SK-N-SH treated with all-trans-retinoic acid at 6 μM for 48 hours (cell line): ENCODE data around the gene NCKAP5.

ENCODE experiments used
- ATAC-seq: fragments of 200-7000 bp; cut with Tn5 transposase; 3 replicates; pipeline ENCODE4 v1.9.1; 2020; ENCODE audit warnings: mild to moderate bottlenecking, moderate library complexity
- ARNTL ChIP-seq: fragments of 450-650 bp; formaldehyde crosslinking; IDR thresholded peaks from 2 replicates; pipeline ENCODE4 v1.5.0; 2020; ENCODE audit warnings: low read depth, mild to moderate bottlenecking, moderate library complexity, borderline replicate concordance
- CREB5 ChIP-seq: fragments of 250-450 bp; sonication (Bioruptor Pico); IDR thresholded peaks from 2 replicates; pipeline ENCODE4 v1.5.1; 2020; ENCODE audit warnings: low read depth, mild to moderate bottlenecking, moderate library complexity
- CSDC2 ChIP-seq: fragments of 250-450 bp; sonication (Bioruptor Pico); IDR thresholded peaks from 2 replicates; pipeline ENCODE4 v1.5.0; 2020; ENCODE audit warnings: mild to moderate bottlenecking, moderate library complexity
- CSRNP3 ChIP-seq: fragments of 250-450 bp; sonication (Bioruptor Pico); IDR thresholded peaks from 2 replicates; pipeline ENCODE4 v1.5.1; 2021; ENCODE audit warnings: mild to moderate bottlenecking, moderate library complexity
- ESRRG ChIP-seq: fragments of 250-450 bp; sonication (Bioruptor Pico); IDR thresholded peaks from 2 replicates; pipeline ENCODE4 v1.6.1; 2021; ENCODE audit warnings: mild to moderate bottlenecking
- GLIS3 ChIP-seq: fragments of 250-450 bp; sonication (Bioruptor Pico); IDR thresholded peaks from 2 replicates; pipeline ENCODE4 v1.5.0; 2020; ENCODE audit warnings: mild to moderate bottlenecking, moderate library complexity
- ISL1 ChIP-seq: fragments of 250-450 bp; sonication (Bioruptor Pico); IDR thresholded peaks from 2 replicates; pipeline ENCODE4 v2.1.2; 2022; ENCODE audit warnings: mild to moderate bottlenecking, moderate library complexity
- OSR1 ChIP-seq: fragments of 250-450 bp; sonication (Bioruptor Pico); IDR thresholded peaks from 2 replicates; pipeline ENCODE4 v1.8.0; 2022; ENCODE audit warnings: moderate library complexity, mild to moderate bottlenecking, inconsistent platforms
- PATZ1 ChIP-seq: fragments of 250-450 bp; sonication (Bioruptor Pico); IDR thresholded peaks from 2 replicates; pipeline ENCODE4 v1.8.0; 2020; ENCODE audit warnings: mild to moderate bottlenecking, moderate library complexity, borderline replicate concordance
- POU6F1 ChIP-seq: fragments of 250-450 bp; sonication (Bioruptor Pico); IDR thresholded peaks from 2 replicates; pipeline ENCODE4 v1.8.0; 2021; ENCODE audit warnings: low read depth, mild to moderate bottlenecking, moderate library complexity, borderline replicate concordance
- PPARA ChIP-seq: fragments of 250-450 bp; sonication (Bioruptor Pico); IDR thresholded peaks from 2 replicates; pipeline ENCODE4 v1.5.0; 2020; ENCODE audit warnings: mild to moderate bottlenecking, borderline replicate concordance
- RARB ChIP-seq: fragments of 250-450 bp; sonication (Bioruptor Pico); IDR thresholded peaks from 2 replicates; pipeline ENCODE4 v1.8.0; 2021; ENCODE audit warnings: mild to moderate bottlenecking, moderate library complexity
- SNAI2 ChIP-seq: fragments of 250-450 bp; sonication (Bioruptor Pico); IDR thresholded peaks from 2 replicates; pipeline ENCODE4 v1.5.0; 2020; ENCODE audit warnings: mild to moderate bottlenecking, moderate library complexity
- TCF4 ChIP-seq: fragments of 250-450 bp; sonication (Bioruptor Pico); IDR thresholded peaks from 2 replicates; pipeline ENCODE4 v1.8.0; 2021; ENCODE audit warnings: mild to moderate bottlenecking, moderate library complexity, borderline replicate concordance
- TOX ChIP-seq: fragments of 250-450 bp; sonication (Bioruptor Pico); IDR thresholded peaks from 2 replicates; pipeline ENCODE4 v1.8.0; 2021; ENCODE audit warnings: mild to moderate bottlenecking, moderate library complexity, borderline replicate concordance
- TSHZ2 ChIP-seq: fragments of 250-450 bp; sonication (Bioruptor Pico); IDR thresholded peaks from 2 replicates; pipeline ENCODE4 v1.5.0; 2020; ENCODE audit warnings: mild to moderate bottlenecking, moderate library complexity
- ZC3H10 ChIP-seq: fragments of 250-450 bp; sonication (Bioruptor Pico); IDR thresholded peaks from 2 replicates; pipeline ENCODE4 v1.5.1; 2021; ENCODE audit warnings: mild to moderate bottlenecking, moderate library complexity
- ZFP3 ChIP-seq: fragments of 250-450 bp; sonication (Bioruptor Pico); IDR thresholded peaks from 2 replicates; pipeline ENCODE4 v1.5.0; 2020; ENCODE audit warnings: mild to moderate bottlenecking, moderate library complexity
- ZFP30 ChIP-seq: fragments of 450-650 bp; formaldehyde crosslinking; IDR thresholded peaks from 2 replicates; pipeline ENCODE4 v1.5.0; 2022; ENCODE audit warnings: mild to moderate bottlenecking, moderate library complexity
- ZNF565 ChIP-seq: fragments of 450-650 bp; formaldehyde crosslinking; conservative IDR thresholded peaks from 2 replicates; pipeline ENCODE4 v1.5.0; 2020; ENCODE audit warnings: low read depth, mild to moderate bottlenecking, moderate library complexity
- ZNF70 ChIP-seq: fragments of 450-650 bp; formaldehyde crosslinking; IDR thresholded peaks from 2 replicates; pipeline ENCODE4 v1.5.0; 2020; ENCODE audit warnings: mild to moderate bottlenecking, moderate library complexity
- ZNF8 ChIP-seq: fragments of 450-650 bp; formaldehyde crosslinking; IDR thresholded peaks from 2 replicates; pipeline ENCODE4 v1.5.0; 2020; ENCODE audit warnings: mild to moderate bottlenecking, moderate library complexity

NCKAP5 gene

GRCh38 chr2:133264989-133265401 is 303.3 kb downstream of the NCKAP5 start (continued):
- TF ChIP-seq ESRRG (CRISPR knock-in tag), result no peak
- TF ChIP-seq CSDC2 (CRISPR knock-in tag), result no peak
- TF ChIP-seq ZC3H10, result no peak
- TF ChIP-seq ZFP3 (CRISPR knock-in tag), result no peak
- TF ChIP-seq ZNF70 (CRISPR knock-in tag), result no peak
- no peak for TF ChIP-seq OSR1 (CRISPR knock-in tag)
- TF ChIP-seq TOX (CRISPR knock-in tag), result no peak
- TF ChIP-seq ISL1 (CRISPR knock-in tag), result no peak
- no peak for TF ChIP-seq ZNF565

GRCh38 chr2:133262893-133263292 is 305.4 kb downstream of the NCKAP5 start:
- ATAC-seq, result no peak
- TF ChIP-seq RARB (CRISPR knock-in tag) (no peak), ZNF70 (CRISPR knock-in tag) (no peak), POU6F1 (CRISPR knock-in tag) (no peak), ZNF8 (CRISPR knock-in tag) (no peak), TOX (CRISPR knock-in tag) (no peak), TCF4 (CRISPR knock-in tag) (no peak), ZFP3 (CRISPR knock-in tag) (no peak), PATZ1 (CRISPR knock-in tag) (no peak), GLIS3 (CRISPR knock-in tag) (no peak), ZFP30 (CRISPR knock-in tag) (no peak), OSR1 (CRISPR knock-in tag) (no peak), CREB5 (CRISPR knock-in tag) (no peak), SNAI2 (no peak), ISL1 (CRISPR knock-in tag) (no peak), ARNTL (no peak)

- no peak for ATAC-seq
- TF ChIP-seq RARB (CRISPR knock-in tag) (no peak), PATZ1 (CRISPR knock-in tag) (no peak), TOX (CRISPR knock-in tag) (no peak), ZNF70 (CRISPR knock-in tag) (no peak), PPARA (CRISPR knock-in tag) (no peak), CSRNP3 (CRISPR knock-in tag) (no peak), SNAI2 (no peak), ZNF565 (no peak)
Measured at GRCh38 chr2:133255360-133255759, 312.9 kb downstream of the NCKAP5 start.

GRCh38 chr2:133253793-133254192 is 314.5 kb downstream of the NCKAP5 start:
- no peak for ATAC-seq
- no peak for TF ChIP-seq ZNF8 (CRISPR knock-in tag)
- TF ChIP-seq ISL1 (CRISPR knock-in tag), result no peak
- TF ChIP-seq ZFP3 (CRISPR knock-in tag), result no peak
- no peak for TF ChIP-seq SNAI2
- TF ChIP-seq PPARA (CRISPR knock-in tag), result no peak
- no peak for TF ChIP-seq ZNF565
- TF ChIP-seq ZFP30 (CRISPR knock-in tag), result no peak
- TF ChIP-seq TSHZ2, result no peak
- TF ChIP-seq POU6F1 (CRISPR knock-in tag), result no peak
- TF ChIP-seq ARNTL, result no peak
